Loucy (cell line): ENCODE results near the gene GPR63.

ENCODE experiments used
- CTCF ChIP-seq: fragments of 200-600 bp; sonication (generic); conservative IDR thresholded peaks from 2 replicates; pipeline ENCODE4 v1.5.1; 2014; ENCODE audit warnings: mild to moderate bottlenecking, antibody characterized with exemption, low read length
- EZH2phosphoT487 ChIP-seq: fragments of 200-600 bp; IDR thresholded peaks from 2 replicates; pipeline ENCODE4 v1.6.1; 2018; ENCODE audit warnings: antibody characterized with exemption, mild to moderate bottlenecking, moderate library complexity, borderline replicate concordance

- TF ChIP-seq CTCF: no peak
- no peak for TF ChIP-seq EZH2phosphoT487
These were observed 74.7 kb downstream of the GPR63 start for GRCh38 chr6:96762599-96762998.
